Esophagus squamous epithelium (tissue), 4 donors: Measurements from ENCODE around the gene CACNA1H.
"Not testable (repeated sequence)": the region's sequence is repeated elsewhere in the genome, so short reads cannot be mapped to it uniquely, and the experiment has no call there.

Experiments
- CTCF ChIP-seq, 6 experiments: fragments of 450-650 bp in 4 of 6; fragments of 200-600 bp in 2 of 6; sonication (generic) in 2 of 6; IDR thresholded peaks; one replicate each; pipeline ENCODE4 v1.5.1; 2016 to 2019; ENCODE audit warnings: antibody characterized with exemption in 6 of 6, mild to moderate bottlenecking in 4 of 6, moderate library complexity in 4 of 6
- POLR2A ChIP-seq, 4 donors: fragments of 450-650 bp; IDR thresholded peaks; one replicate each; pipeline ENCODE4 v1.6.1; 2017; ENCODE audit warnings: antibody characterized with exemption in 4 of 4, mild to moderate bottlenecking in 4 of 4, moderate library complexity in 3 of 4

- not testable (repeated sequence) for TF ChIP-seq POLR2A, CTCF (IDR thresholded peaks at IDR 0.05)
Measured at GRCh38 chr16:1243907-1244850, 91.3 kb downstream of the CACNA1H start.
